ENCODE measurements around the gene MATR3. TPM values are rescaled to one million over a fixed set of nuclear protein-coding genes. Genes with fewer than 3 reads are reported as not detected.
A peak's percentile ranks its signal among the peaks of the same experiment; 100 is the strongest.

MATR3 gene
- total and polyA plus RNA-seq, 10 of the 15 experiments (the other 5 are each of a cell fraction or from before 2014, with no cell fraction given) = 134 to 401 (median 221) TPM

GRCh38 chr5:139273572-139274289 is 19.8 kb upstream of the MATR3 start:
- H3K9me3 ChIP-seq (replicated peaks; ENCODE audit: control insufficient read depth, insufficient read depth, low read length) = no peaks in the 10 kb centered on the region
- in situ Hi-C loops (cut with MboI) = loop anchor here (25.0 kb wide), 1 partner anchor 636 kb away; no protein-coding TSS in a partner anchor
- H3K79me2 ChIP-seq (ENCODE audit: control insufficient read depth, insufficient read depth, low read length) = peaks cover 52% of the 10 kb centered on the region
- BruUV-seq (replicated peaks) = TSS peak; percentile 70
- RAD21 ChIA-PET (ENCODE audit: unreplicated experiment) = interaction anchor here (0.7 to 4.1 kb wide), 4 partner anchors 68 to 449 kb away, joined by 3 to 20 read pairs (median 7); partner anchors contain the start of genes MZB1 and PAIP2
- no peaks in the 10 kb centered on the region for H3K27me3 ChIP-seq (replicated peaks in 1 of 2; ENCODE audit: control insufficient read depth in 2 of 2, insufficient read depth in 2 of 2, low read length in 1 of 2)
- POLR2A ChIA-PET = interaction anchor here (0.7 to 3.3 kb wide), 16 partner anchors 13 to 730 kb away, joined by 3 to 21 read pairs (median 4); partner anchors contain the start of genes HSPA9, MATR3 and PAIP2
- H3K27ac ChIP-seq (ENCODE audit: control insufficient read depth, insufficient read depth) = peak overlapping the region; percentile 90
- H3K4me3 ChIP-seq = peak overlapping the region; percentile 82
- DNase-seq (ENCODE audit: low read depth, low spot score) (peak; percentile 61), FAIRE-seq (peak; percentile 78), ATAC-seq (peak; percentile 87)
- WGBS (ENCODE audit: insufficient coverage, insufficient replicate concordance, low lambda C conversion rate, missing lambda C conversion rate) = under 1% methylated on average over 46 of the region's 47 CpGs
- peaks cover 38% of the 10 kb centered on the region for H3K4me1 ChIP-seq (ENCODE audit: control insufficient read depth, insufficient read depth, low read length)
- H4K20me1 ChIP-seq (ENCODE audit: control insufficient read depth, insufficient read depth) = no peaks in the 10 kb centered on the region; the same call in 1 of the 2 replicates
- H3K9ac ChIP-seq (ENCODE audit: control insufficient read depth, insufficient read depth, low read length) = peak overlapping the region; percentile 95
- CTCF ChIA-PET = interaction anchor here (0.6 to 3.9 kb wide), 9 partner anchors 12 to 449 kb away, joined by 3 to 32 read pairs (median 4); partner anchors contain the start of genes MATR3 and PAIP2
- peak overlapping the region; percentile 98 for H3K4me2 ChIP-seq (ENCODE audit: control insufficient read depth, insufficient read depth)
- intact Hi-C loops (cut with micrococcal nuclease; ENCODE audit: unreplicated experiment) = loop anchor here (2.0 to 5.0 kb wide), 2 partner anchors 21 to 119 kb away; no protein-coding TSS in a partner anchor
- SMC1A ChIA-PET (ENCODE audit: uncharacterized antibody, unreplicated experiment) = interaction anchor here (0.9 to 9.9 kb wide), 6 partner anchors 18 to 698 kb away, joined by 3 to 136 read pairs (median 10); partner anchors contain the start of genes HSPA9, MATR3 and PAIP2
- peak overlapping the region; percentile 86 for H2AFZ ChIP-seq (ENCODE audit: control insufficient read depth, low read depth, low read length)
- peaks cover 2 to 13% of the 10 kb centered on the region in 2 experiments; a peak in 3 of 4 replicates for H3K36me3 ChIP-seq (ENCODE audit: control insufficient read depth in 2 of 2, insufficient read depth in 2 of 2, low read length in 1 of 2)
- no peak for TF ChIP-seq ELK1 (IDR thresholded peaks at IDR 0.05; ENCODE audit: low read depth, low read length)
- TF ChIP-seq SREBF1 (IDR thresholded peaks at IDR 0.05; ENCODE audit: low read length) = no peak
- peak; percentile 94 for TF ChIP-seq NR2F1 (conservative IDR thresholded peaks at IDR 0.05)
- TF ChIP-seq JUNB (IDR thresholded peaks at IDR 0.05) = peak; percentile 18; the same call in 1 of the 2 replicates
- peak; percentile 94 for TF ChIP-seq SMAD5 (IDR thresholded peaks at IDR 0.05; ENCODE audit: low read depth)
- peak in 1 of 2 experiments; percentile 57; a peak in 2 of 4 replicates for TF ChIP-seq EP300 (IDR thresholded peaks at IDR 0.05; ENCODE audit: borderline replicate concordance in 1 of 2, control insufficient read depth in 1 of 2, low read depth in 2 of 2, low read length in 2 of 2)
- peak; percentile 70 for TF ChIP-seq POU2F2 (IDR thresholded peaks at IDR 0.05; ENCODE audit: borderline replicate concordance, low read depth, low read length)
- TF ChIP-seq ATF7 (IDR thresholded peaks at IDR 0.05; ENCODE audit: low read depth) = peak; percentile 84
- TF ChIP-seq MEF2B (IDR thresholded peaks at IDR 0.05; ENCODE audit: partially characterized antibody, poor library complexity, severe bottlenecking) = peak; percentile 71
- TF ChIP-seq ZBTB40 (IDR thresholded peaks at IDR 0.05; ENCODE audit: borderline replicate concordance) = 0 out of 2 replicates have a peak, but pooled peaks have one; percentile 28
- peak; percentile 98 for TF ChIP-seq ZNF384 (IDR thresholded peaks at IDR 0.05; ENCODE audit: borderline replicate concordance, low read depth, low read length)
- TF ChIP-seq NFYA (IDR thresholded peaks at IDR 0.05; ENCODE audit: borderline replicate concordance, low read depth, low read length) = no peak
- TF ChIP-seq BRCA1 (IDR thresholded peaks at IDR 0.05; ENCODE audit: low read depth, low read length) = no peak
- peak; percentile 54; the same call in 1 of the 2 replicates for TF ChIP-seq ZNF217 (IDR thresholded peaks at IDR 0.05)
- no peak for TF ChIP-seq ZNF24 (IDR thresholded peaks at IDR 0.05)
- TF ChIP-seq YBX1 (IDR thresholded peaks at IDR 0.05) = no peak
- no peak for TF ChIP-seq ESRRA (IDR thresholded peaks at IDR 0.05; ENCODE audit: low read length)
- no peak for TF ChIP-seq SRF (IDR thresholded peaks at IDR 0.05; ENCODE audit: low read depth in 2 of 2, low read length in 2 of 2)
